Keratinocyte (primary cell): ENCODE measurements around the gene POLR2L. TPM values are rescaled to one million over a fixed set of nuclear protein-coding genes. Genes with fewer than 3 reads are reported as not detected.

Source experiments
- DNase-seq: peaks from one replicate; pipeline ENCODE4 v3.0.0-alpha.2; 2011; ENCODE audit warnings: low read depth, missing footprints, low spot score
- FAIRE-seq: peaks from 2 replicates; lab custom pipeline; 2011; peaks lifted over from hg19 to GRCh38; lab: Jason Lieb, UNC
- H2AFZ ChIP-seq: 2 replicates; pipeline ENCODE4 v1.6.0; 2012; ENCODE audit warnings: low read length, control low read depth, inconsistent platforms; ENCODE audit not compliant: control insufficient read depth
- H3K27ac ChIP-seq: 2 replicates; pipeline ENCODE4 v1.5.1; 2011; ENCODE audit warnings: low read length; ENCODE audit not compliant: control insufficient read depth, insufficient read depth
- H3K27me3 ChIP-seq: 3 replicates; pipeline ENCODE4 v1.6.0; 2011; ENCODE audit warnings: low read length; ENCODE audit not compliant: control insufficient read depth, insufficient read depth; ENCODE audit errors: extremely low read depth
- H3K36me3 ChIP-seq, 2 experiments: 2 replicates in 1 of 2; 3 replicates in 1 of 2; pipeline ENCODE4 v1.5.1; 2011; ENCODE audit warnings: low read length in 2 of 2, mild to moderate bottlenecking in 1 of 2; ENCODE audit not compliant: control insufficient read depth in 2 of 2, insufficient read depth in 2 of 2; ENCODE audit errors: extremely low read depth in 1 of 2
- H3K4me1 ChIP-seq: 3 replicates; pipeline ENCODE4 v1.5.1; 2011; ENCODE audit warnings: low read length; ENCODE audit not compliant: control insufficient read depth, insufficient read depth; ENCODE audit errors: extremely low read depth
- H3K4me2 ChIP-seq: 3 replicates; pipeline ENCODE4 v1.6.0; 2011; ENCODE audit warnings: low read depth, low read length; ENCODE audit not compliant: control insufficient read depth, insufficient read depth; ENCODE audit errors: extremely low read depth
- H3K4me3 ChIP-seq, 3 experiments: fragments of 200-600 bp in 1 of 3; sonication (generic) in 1 of 3; 2 replicates in 2 of 3; 3 replicates in 1 of 3; pipeline ENCODE4 v1.5.1; 2011 to 2016; ENCODE audit warnings: low read length in 3 of 3, mild to moderate bottlenecking in 3 of 3, control low read depth in 2 of 3, inconsistent platforms in 1 of 3, low read depth in 1 of 3, mixed read lengths in 1 of 3, mixed run types in 1 of 3, moderate library complexity in 1 of 3; ENCODE audit not compliant: control insufficient read depth in 2 of 3, insufficient read depth in 2 of 3; ENCODE audit errors: extremely low read depth in 1 of 3
- H3K79me2 ChIP-seq: 2 replicates; pipeline ENCODE4 v1.6.0; 2012; ENCODE audit warnings: low read length; ENCODE audit not compliant: control insufficient read depth, insufficient read depth
- H3K9ac ChIP-seq: 3 replicates; pipeline ENCODE4 v1.6.0; 2011; ENCODE audit warnings: low read length; ENCODE audit not compliant: control insufficient read depth, insufficient read depth; ENCODE audit errors: extremely low read depth
- H3K9me1 ChIP-seq: 3 replicates; pipeline ENCODE4 v1.6.0; 2011; ENCODE audit warnings: low read length; ENCODE audit not compliant: control insufficient read depth, insufficient read depth; ENCODE audit errors: extremely low read depth
- H3K9me3 ChIP-seq: 2 replicates; pipeline ENCODE4 v1.5.1; 2012; ENCODE audit warnings: low read depth, low read length; ENCODE audit not compliant: control insufficient read depth
- H4K20me1 ChIP-seq: 3 replicates; pipeline ENCODE4 v1.6.0; 2011; ENCODE audit warnings: low read length; ENCODE audit not compliant: control insufficient read depth, insufficient read depth; ENCODE audit errors: extremely low read depth
- EZH2 ChIP-seq: IDR thresholded peaks from one replicate; pipeline ENCODE4 v1.6.1; 2012; ENCODE audit warnings: inconsistent platforms, mild to moderate bottlenecking, low read length, moderate library complexity
- dilution Hi-C: fragments of 300-500 bp; cut with MboI; formaldehyde crosslinking; loops from one replicate; pipeline ENCODE4 v1.7.0; 2020; ENCODE audit warnings: low sequenced_read_pairs; ENCODE audit not compliant: extremely low pct_ligation_motif_present
- polyA plus RNA-seq, 5 experiments: library from polyadenylated mRNA; depleted of rRNA in 3 of 5; stranded (reverse) in 3 of 5; stranded (forward) in 1 of 5; unstranded in 1 of 5; fragments of >200 nt; gene quantifications; 1 replicate in 1 of 5; 2 replicates in 3 of 5; 3 replicates in 1 of 5; pipeline versions ENCODE4 v1.2.1 to v1.2.3, GENCODE V29; 2011 to 2012; ENCODE audit warnings: missing spikeins in 2 of 5, low read depth in 1 of 5, low replicate concordance in 1 of 5
- TF ChIP-seq, protein P1 (sequence below), 3 experiments: IDR thresholded peaks in 1 of 3; conservative IDR thresholded peaks in 1 of 3; optimal IDR thresholded peaks in 1 of 3; 2 replicates in 2 of 3; 3 replicates in 1 of 3; pipeline versions ENCODE3 to v1.5.1; 2011; ENCODE audit warnings: low read length in 3 of 3, mild to moderate bottlenecking in 3 of 3, moderate library complexity in 2 of 3, control low read depth in 1 of 3, inconsistent platforms in 1 of 3; ENCODE audit not compliant: insufficient read depth in 2 of 3; ENCODE audit errors: extremely low read depth in 1 of 3

POLR2L gene
- polyA plus RNA-seq, 1 donor (not counting 4 experiments of a cell fraction or from before 2014, with no cell fraction given) = 145 TPM

DNA sequence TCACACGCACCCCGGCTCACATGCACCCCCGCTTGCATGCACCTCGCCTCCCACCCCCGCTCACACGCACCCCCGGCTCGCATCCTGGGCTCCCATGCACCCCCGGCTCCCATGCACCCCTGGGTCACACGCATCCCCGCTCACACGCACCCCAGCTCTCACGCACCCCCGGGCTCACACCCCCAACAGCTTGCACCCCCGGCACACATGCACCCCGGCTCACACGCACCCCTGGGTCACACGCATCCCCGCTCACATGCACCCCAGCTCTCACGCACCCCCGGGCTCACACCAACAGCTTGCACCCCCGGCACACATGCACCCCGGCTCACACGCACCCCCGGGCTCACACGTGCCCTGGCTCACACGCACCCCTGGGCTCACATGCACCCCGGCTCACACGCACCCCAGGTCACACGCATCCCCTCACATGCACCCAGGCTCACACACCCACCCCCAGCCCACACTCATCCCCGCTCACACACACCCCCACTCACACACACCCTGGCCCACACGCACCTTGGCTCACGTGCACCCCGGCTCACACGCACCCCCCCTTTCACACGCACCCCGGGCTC lies 16.5 kb upstream of the POLR2L start:
- H3K36me3 ChIP-seq = peaks cover 8% of the 10 kb centered on the region in 2 experiments
- dilution Hi-C loops = no loop called here

DNA sequence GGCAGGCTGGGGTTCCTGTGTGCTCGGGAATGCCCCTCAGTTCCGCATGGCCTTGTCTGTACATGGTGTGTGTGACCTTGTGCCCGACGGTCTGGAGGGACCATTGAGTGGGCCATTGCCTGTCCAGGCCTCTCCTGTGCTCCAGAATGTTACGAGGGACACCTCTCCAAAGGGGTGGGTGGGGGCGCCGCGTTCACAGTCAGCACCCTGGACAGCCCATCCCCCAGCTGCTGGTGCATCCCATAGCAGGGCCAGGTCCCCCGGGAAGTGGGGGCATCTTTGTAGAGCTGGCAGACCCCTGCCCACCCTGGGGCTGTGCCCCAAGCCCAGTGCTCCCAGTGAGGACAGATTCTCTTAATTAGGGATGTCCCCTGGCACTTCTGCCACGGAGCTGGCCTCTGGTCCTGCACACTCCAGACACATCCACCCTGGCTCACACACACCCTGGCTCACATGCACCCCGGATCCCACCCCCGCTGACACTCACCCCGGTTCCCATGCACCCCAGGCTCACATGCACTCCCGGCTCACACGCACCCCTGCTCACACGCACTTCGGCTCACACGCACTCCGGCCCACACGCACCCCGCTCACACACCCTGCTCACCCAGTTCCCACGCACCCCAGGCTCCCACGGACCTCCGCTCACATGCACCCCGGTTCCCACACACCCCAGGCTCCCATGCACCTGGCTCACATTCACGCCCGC lies 15.9 kb upstream of the POLR2L start:
- peaks cover 4% of the 10 kb centered on the region for H3K4me1 ChIP-seq
- peaks cover 9% of the 10 kb centered on the region for H4K20me1 ChIP-seq
- H2AFZ ChIP-seq = no peak overlapping the region

More for the DNA sequence above, 16.5 kb upstream of the POLR2L start:
- H4K20me1 ChIP-seq = peaks cover 9% of the 10 kb centered on the region
- FAIRE-seq (no peak), DNase-seq (no peak)
- H3K9me3 ChIP-seq = no peaks in the 10 kb centered on the region
- peaks cover 4% of the 10 kb centered on the region for H3K4me1 ChIP-seq
- H3K4me3 ChIP-seq = no peak overlapping the region
- H3K79me2 ChIP-seq = no peaks in the 10 kb centered on the region
- no peak overlapping the region for H3K27ac ChIP-seq
- no peak overlapping the region for H2AFZ ChIP-seq
- no peaks in the 10 kb centered on the region for H3K27me3 ChIP-seq
- TF ChIP-seq, protein P1, sequence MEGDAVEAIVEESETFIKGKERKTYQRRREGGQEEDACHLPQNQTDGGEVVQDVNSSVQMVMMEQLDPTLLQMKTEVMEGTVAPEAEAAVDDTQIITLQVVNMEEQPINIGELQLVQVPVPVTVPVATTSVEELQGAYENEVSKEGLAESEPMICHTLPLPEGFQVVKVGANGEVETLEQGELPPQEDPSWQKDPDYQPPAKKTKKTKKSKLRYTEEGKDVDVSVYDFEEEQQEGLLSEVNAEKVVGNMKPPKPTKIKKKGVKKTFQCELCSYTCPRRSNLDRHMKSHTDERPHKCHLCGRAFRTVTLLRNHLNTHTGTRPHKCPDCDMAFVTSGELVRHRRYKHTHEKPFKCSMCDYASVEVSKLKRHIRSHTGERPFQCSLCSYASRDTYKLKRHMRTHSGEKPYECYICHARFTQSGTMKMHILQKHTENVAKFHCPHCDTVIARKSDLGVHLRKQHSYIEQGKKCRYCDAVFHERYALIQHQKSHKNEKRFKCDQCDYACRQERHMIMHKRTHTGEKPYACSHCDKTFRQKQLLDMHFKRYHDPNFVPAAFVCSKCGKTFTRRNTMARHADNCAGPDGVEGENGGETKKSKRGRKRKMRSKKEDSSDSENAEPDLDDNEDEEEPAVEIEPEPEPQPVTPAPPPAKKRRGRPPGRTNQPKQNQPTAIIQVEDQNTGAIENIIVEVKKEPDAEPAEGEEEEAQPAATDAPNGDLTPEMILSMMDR (optimal IDR thresholded peaks at IDR 0.05 in 1 of 3, IDR thresholded peaks at IDR 0.05 in 1 of 3, conservative IDR thresholded peaks at IDR 0.05 in 1 of 3; ENCODE audit: extremely low read depth in 1 of 3, insufficient read depth in 2 of 3, low read length in 3 of 3) = no peak
- TF ChIP-seq EZH2 = no peak
- H3K4me2 ChIP-seq = no peak overlapping the region
- H3K9ac ChIP-seq = no peak overlapping the region
- no peaks in the 10 kb centered on the region for H3K9me1 ChIP-seq

More for the DNA sequence above, 15.9 kb upstream of the POLR2L start:
- dilution Hi-C loops = no loop called here
- no peak overlapping the region for H3K27ac ChIP-seq
- FAIRE-seq = no peak
- peaks cover 4 to 8% of the 10 kb centered on the region in 2 experiments for H3K36me3 ChIP-seq
- no peaks in the 10 kb centered on the region for H3K27me3 ChIP-seq
- no peak overlapping the region for H3K4me3 ChIP-seq
- TF ChIP-seq, protein P1 (optimal IDR thresholded peaks at IDR 0.05 in 1 of 3, IDR thresholded peaks at IDR 0.05 in 1 of 3, conservative IDR thresholded peaks at IDR 0.05 in 1 of 3; ENCODE audit: extremely low read depth in 1 of 3, insufficient read depth in 2 of 3, low read length in 3 of 3) = no peak
- no peak for TF ChIP-seq EZH2
- no peak overlapping the region for H3K9ac ChIP-seq
- no peaks in the 10 kb centered on the region for H3K9me3 ChIP-seq
- DNase-seq = no peak
- no peak overlapping the region for H3K4me2 ChIP-seq
- no peaks in the 10 kb centered on the region for H3K79me2 ChIP-seq
- no peaks in the 10 kb centered on the region for H3K9me1 ChIP-seq
